Kasumi-1 (cell line): ENCODE results near the gene KIF25.
"Not testable (repeated sequence)": the region's sequence is repeated elsewhere in the genome, so short reads cannot be mapped to it uniquely, and the experiment has no call there.

ENCODE experiments used
- DNase-seq, 2 experiments: peaks; one replicate each; lab custom pipeline; 2025; lab: John Stamatoyannopoulos, UW

KIF25 gene

GRCh38 chr6:167995302-167995701, 2.2 kb upstream of the KIF25 start:
- DNase-seq, result no peak

GRCh38 chr6:167995731-167996151, 1.7 kb upstream of the KIF25 start:
- no peak for DNase-seq

- DNase-seq, result peak in 1 of 2 experiments; percentile 4
Observed at GRCh38 chr6:167996424-167997199, 859 bp upstream of the KIF25 start.

DNA sequence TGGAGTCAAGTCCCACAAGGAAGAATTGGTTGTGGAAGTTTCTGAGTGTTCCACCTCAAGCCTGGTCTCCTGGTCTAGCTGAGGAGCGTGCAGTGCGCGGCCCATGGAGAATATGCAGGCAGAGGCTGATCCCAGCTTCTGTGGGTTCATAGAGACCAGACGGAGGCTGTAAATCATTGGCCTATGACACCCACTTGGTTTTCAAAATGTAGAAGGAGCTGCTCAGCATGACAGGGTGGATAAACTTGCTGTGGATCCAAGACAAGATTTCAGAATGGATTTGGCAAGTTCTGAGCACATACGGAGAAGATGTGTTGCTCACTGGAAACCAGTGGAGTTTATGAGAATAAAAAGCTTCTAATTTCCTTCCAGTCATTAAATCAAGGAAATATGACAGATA, 744 bp downstream of the KIF25 start:
- no peak for DNase-seq

DNA sequence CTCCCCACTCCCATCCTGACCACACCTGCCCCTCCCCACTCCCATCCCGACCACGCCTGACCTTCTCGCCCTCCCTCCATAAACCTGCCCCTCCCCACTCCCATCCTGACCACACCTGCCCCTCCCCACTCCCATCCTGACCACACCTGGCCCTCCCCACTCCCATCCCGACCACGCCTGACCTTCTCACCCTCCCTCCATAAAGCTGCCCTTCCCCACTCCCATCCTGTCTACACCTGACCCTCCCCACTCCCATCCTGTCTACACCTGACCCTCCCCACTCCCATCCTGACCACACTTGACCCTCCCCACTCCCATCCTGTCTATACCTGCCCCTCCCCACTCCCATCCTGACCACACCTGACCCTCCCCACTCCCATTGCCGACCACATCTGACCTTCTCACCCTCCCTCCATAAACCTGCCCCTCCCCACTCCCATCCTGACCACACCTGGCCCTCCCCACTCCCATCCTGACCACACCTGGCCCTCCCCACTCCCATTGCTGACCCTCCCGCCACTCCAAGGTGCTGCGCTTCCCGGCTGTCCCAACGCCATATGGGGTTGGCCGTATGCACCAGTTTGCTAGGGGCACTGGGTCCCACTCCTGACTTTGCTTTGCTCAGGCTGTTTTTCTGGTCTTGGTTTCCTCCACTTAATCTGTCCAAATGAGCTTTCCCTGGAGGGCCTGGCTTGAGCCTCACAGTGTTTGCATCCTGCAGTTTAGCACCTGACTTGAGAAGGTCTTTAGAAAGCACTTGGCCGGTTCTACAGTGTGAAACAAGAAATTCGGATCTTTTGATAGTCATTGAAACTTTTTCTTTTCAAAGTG, 2.9 kb downstream of the KIF25 start:
- no peak for DNase-seq

DNA sequence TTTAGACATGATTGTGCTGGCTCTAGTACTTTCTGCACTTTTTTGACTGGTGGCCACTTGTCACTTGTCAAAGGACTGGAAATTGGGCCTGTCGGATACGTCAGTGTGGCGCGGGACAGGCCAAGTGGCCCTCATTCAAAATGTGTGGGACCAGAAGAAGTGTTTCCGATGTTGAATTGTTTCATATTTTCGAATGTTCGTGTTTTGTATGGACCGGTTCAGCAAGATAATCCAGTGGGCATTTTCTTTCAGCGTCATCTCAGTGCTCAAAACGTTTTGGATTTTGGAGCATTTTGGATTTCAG, 3.5 kb downstream of the KIF25 start:
- DNase-seq, result no peak

DNA sequence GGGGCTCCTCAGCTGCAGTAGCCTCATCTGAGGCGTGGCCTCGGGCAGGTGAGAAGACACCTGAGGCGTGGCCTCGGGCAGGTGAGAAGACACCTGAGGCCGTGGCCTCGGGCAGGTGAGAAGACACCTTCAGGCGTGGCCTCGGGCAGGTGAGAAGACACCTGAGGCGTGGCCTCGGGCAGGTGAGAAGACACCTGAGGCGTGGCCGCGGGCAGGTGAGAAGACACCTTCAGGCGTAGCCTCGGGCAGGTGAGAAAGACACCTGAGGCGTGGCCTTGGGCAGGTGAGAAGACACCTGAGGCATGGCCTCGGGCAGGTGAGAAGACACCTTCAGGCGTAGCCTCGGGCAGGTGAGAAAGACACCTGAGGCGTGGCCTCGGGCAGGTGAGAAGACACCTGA, 4.0 kb downstream of the KIF25 start:
- not testable (repeated sequence) for DNase-seq

DNA sequence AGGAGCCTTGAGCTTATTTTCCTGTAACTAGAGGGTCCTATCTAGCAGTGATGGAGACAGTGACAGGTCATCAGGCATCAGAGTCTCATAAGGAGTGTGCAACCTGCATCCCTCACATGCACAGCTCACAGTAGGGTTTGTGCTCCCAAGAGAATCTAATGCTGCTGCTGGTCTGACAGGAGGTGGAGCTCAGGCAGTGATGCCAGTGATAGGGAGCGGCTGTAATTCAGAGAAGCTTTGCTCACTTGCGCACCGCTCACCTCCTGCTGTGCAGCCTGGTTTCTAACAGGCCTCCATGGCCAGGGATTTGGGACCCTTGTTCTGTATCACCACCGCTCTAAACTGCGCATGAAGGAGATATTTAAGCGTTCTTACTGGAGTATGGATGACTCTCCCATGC, 5.3 kb downstream of the KIF25 start:
- no peak for DNase-seq

DNA sequence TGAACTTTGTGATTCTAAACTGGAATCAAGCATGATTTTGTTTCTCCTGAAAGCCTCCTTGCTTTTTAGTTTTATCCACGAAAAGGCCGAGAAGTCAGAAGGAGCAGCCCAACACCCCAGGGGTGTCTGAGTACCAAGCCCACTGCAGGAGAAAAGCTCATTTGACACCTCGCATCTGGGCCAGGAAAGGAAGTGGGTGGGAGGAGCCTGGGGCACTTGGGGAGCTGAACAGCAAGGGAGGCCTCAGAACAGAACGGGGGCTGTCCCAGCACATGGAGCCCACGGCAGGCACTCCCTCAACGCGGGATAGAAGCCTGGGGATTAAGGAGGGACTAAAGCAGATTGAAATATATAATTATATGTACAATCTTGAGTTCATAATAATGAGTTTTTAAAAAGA, 6.6 kb downstream of the KIF25 start:
- DNase-seq, result no peak

GRCh38 chr6:168004945-168005344, 7.5 kb downstream of the KIF25 start:
- DNase-seq, result no peak

- DNase-seq, result no peak
Observed at GRCh38 chr6:168005796-168006195, 8.3 kb downstream of the KIF25 start.

- DNase-seq, result peak; percentile 79 to 86
Observed at GRCh38 chr6:168007592-168008338, 10.3 kb downstream of the KIF25 start.

DNA sequence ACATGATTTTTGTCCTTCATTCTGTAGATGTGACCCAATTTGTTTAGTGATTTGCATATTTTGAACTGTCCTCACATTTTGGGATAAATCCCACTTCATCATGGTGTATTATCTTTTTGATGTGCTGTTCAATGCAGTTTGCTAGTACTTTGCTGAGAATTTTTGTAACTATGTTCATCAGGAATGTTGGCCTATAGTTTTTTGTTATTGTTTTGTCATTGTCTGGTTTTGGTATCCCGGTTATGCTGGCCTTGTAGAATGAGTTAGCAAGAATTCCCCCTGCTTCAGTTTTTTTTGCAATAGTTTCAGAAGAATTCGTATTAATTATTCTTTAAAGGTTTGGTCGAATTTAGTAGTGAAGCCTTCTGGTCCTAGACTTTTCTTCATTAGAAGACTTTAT, 11.9 kb downstream of the KIF25 start:
- DNase-seq, result no peak

DNA sequence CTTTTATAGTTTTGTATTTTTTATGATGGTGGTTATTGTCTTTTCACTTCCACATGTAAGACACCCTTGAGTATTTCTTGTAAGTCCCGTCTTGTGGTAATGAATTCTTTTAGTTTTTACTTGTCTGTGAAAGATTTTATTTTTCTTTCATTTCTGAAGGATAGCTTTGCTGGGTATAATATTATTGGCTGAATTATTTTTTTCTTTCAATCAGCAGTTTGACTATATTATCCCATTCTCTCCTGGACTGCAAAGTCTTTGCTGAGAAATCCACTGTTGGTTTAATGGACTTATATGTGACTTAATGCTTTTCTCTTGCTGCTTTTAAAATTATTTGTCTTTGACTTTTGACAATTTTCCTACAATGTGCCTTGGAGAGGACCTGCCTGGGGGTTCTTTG, 13.8 kb downstream of the KIF25 start:
- no peak for DNase-seq

DNA sequence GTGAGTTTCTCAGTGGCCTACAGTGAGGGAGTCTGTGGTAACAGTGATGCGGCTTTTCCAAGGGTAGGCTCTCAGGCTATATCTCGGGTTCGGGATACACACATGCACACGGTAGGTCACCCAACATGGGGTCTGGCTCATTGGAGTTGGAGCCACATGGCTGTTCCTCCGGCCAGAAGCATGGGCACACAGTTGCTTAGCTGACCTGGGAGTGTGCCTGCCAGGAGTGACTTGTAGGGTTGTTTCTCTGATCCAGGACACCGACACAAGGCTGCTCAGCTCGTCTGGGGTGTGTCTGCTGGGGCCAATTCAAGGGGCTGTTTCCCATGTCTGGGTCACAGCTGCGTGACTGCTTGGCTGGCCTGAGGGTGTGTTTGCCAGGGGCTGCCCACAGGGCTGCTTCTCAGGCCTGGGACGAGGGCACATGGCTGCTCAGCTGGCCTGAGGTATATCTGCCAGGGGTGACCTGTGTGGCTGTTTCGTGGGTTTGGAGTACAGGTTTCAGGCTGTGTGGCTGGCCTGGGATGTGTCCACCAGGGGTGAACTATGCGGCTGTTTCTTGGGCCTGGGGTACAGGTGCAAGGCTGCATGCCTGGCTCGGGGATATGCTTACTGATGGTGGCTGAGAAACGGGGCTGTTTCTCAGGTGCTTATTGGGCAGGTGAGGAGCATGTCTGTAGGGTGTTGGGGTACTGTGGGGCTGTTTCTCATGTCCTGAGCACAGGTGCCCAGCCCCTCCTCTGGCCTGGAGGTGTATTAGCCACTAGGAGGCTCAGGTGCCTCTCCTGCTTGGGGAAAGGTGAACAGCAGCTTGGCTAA, 15.2 kb downstream of the KIF25 start:
- DNase-seq, result no peak

DNA sequence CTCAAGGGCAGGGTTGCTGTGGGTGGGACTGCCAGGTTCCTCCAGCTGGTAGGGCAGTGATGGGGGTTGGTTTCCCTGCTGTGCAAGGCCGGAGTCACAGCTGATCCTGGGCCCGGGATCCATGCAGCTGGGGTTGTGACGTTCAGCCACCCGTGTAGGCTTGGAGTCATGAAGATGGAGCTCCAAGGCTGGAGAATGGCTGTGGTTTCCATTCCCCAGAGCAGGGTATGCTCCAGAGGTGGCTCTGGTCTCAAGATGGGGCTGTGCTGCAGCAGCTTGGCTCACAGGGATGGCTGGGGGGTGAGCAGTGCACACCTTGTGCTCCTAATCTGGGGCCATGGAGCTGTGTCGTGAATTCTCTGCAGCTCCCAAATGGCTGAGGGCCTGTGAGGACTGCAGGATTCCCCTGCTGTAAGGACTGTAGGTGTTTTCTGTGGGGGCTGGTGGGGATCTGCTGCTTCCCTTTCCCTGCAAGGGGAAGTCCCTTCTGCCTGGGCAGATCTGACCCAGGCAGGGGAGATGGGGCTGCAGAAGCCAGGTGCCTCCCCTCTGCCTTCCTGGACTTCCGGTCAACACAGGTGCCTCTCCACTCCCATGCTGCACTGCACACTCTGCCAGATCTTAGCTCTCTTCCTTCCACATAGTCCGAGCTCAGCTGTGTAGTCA, 15.9 kb downstream of the KIF25 start:
- DNase-seq, result no peak

- DNase-seq, result no peak
Observed at GRCh38 chr6:168014428-168014827, 17.0 kb downstream of the KIF25 start.

DNA sequence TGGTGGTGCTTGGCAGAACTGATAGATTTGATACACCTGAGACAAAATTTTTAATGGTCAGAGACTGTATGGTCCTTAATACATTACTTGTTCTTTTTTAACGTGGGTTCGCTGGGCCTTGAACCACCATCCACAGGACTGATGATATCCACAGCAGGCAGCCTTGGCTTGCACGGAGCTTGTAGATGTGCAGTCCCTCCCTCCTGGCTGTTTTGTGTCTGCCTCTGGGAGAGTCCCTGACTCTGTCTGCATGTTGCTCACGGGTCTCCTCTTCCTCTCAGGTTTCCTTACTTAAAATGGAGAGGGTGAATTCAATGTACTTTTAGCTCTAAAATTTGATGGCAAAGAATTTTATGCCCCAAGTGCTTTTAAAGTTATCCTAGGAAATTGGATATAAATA, 17.5 kb downstream of the KIF25 start:
- DNase-seq, result no peak

DNA sequence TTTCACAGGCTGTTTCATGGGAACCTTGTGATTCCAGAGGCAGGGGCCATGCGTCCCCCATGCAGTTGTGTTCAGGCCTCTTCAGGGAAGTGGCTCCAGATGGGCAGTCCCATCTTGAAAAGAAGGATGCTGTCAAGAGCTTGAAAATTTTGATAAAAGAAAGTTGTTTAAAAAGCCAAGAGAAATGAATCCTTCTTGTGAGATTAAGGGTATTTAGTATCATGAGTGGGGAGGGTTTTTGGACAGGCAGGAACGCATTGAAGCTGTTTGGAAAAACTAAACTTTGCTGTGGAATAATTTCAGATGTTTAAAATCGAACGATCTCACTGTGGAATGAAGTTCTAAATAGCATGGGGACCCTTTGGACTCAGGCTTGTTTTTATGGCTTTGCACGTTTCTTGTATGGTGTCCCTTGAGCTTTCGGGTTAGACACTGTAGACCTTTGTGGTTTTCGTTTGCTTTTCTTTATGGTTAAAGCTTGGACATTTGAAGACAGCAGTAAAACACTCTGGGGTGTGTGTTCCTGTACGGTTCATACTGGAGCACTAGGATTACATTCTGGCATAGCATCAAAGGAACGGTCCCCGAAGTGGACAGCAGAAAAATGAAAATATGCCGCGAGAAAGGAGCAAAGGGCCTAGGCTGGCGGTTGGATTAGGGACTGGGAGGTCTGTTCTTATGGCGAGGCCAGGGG, 18.2 kb downstream of the KIF25 start:
- DNase-seq, result no peak

- no peak for DNase-seq
Observed at GRCh38 chr6:168016176-168016620, 18.7 kb downstream of the KIF25 start.
